ENCODE measurements around the gene RGSL1.
"Not testable (repeated sequence)": the region's sequence is repeated elsewhere in the genome, so short reads cannot be mapped to it uniquely, and the experiment has no call there.

Gene RGSL1

DNA sequence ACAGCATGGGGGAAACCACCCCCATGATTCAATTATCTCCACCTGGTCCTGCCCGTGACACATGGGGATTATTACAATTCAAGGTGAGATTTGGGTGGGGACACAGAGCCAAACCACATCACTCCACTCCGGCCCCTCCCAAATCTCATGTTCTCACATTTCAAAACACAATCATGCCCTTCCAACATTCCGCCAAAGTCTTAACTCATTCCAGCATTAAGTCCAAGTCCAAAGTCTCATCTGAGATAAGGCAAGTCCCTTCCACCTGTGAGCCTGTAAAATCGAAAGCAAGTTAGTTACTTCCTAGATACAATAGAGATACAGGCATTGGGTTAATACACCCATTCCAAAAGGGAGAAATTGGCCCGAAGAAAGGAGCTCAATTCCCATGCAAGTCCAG is 78.3 kb downstream of the RGSL1 start:
- in situ Hi-C loops (cut with MboI; ENCODE audit: low sequenced_read_pairs) = not testable (repeated sequence)

DNA sequence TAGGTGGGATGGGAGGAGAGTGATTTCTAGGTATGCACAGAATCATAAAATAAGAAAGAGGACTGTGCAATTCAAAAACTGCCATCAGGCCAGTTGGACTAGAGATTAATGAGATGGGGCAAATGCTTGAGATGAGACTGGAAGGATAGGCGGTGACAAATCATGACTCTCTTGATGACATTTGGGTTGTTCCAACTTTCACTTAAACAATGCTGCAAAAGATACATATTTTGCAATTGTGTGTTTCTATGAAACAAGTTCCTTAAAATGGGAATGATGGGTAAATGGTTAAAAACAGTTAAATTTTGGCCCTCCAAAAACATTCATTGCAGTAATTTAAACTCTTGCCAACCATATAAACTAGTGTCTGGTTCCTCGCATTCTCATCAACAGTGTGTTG is 84.0 kb downstream of the RGSL1 start:
- in situ Hi-C loops (cut with MboI; ENCODE audit: low sequenced_read_pairs) = no loop called here

DNA sequence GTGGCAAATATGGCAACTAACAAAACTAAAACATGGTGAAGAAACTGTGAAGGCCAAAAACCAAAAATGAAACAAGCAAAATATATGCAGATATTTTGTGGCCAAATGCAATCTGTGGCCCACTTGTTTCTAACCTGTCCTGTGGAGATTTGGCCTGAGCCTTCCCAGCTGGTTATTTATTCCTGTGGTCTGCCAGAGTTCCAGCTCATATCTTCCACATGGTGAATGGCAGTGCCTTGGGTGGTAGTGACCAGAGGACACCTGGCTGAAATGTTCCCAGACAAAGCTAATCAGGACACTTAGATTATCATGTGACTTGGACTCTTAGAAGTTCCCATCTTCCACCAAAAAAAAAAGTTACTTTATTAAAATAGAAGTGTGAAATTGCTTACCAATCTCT is 99.4 kb downstream of the RGSL1 start:
- in situ Hi-C loops (cut with MboI; ENCODE audit: low sequenced_read_pairs) = no loop called here

DNA sequence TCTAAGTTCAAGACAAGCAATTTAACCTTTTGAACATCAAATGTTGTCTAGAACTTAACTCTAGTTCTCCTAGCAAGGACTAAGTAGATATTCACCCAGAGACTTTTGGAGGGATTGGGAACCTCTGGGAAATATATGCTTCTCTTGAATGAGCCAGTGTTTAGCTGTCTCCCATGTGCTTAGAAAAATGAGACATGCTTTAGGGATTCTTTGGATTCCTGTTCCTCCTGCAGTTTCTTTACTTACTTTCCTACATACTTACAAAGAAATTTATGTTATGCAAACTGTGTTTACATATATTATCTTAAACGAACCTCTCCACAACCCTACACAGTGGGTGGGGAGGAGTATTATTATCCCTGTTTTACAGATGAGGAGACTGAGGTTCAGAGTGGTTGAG is 99.9 kb downstream of the RGSL1 start:
- in situ Hi-C loops (cut with MboI; ENCODE audit: low sequenced_read_pairs) = no loop called here

DNA sequence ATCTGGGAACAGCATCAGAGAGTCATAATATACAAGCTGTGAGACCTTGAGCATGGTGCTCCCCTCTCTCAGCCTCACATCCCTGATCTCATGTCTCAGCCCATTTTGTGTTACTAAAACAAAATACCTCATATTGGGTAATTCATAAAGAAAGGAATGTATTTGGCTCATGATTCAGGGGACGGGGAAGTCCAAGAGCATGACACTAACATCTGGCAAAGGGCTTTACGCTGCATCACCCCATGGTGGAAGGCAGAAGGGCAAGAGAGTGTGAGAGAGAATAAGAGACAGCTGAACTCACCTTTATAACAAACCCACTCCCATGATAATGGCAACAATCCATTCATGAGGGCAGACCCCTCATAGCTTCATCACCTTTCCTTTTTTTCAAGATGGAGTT is 102.6 kb downstream of the RGSL1 start:
- in situ Hi-C loops (cut with MboI; ENCODE audit: low sequenced_read_pairs) = no loop called here

DNA sequence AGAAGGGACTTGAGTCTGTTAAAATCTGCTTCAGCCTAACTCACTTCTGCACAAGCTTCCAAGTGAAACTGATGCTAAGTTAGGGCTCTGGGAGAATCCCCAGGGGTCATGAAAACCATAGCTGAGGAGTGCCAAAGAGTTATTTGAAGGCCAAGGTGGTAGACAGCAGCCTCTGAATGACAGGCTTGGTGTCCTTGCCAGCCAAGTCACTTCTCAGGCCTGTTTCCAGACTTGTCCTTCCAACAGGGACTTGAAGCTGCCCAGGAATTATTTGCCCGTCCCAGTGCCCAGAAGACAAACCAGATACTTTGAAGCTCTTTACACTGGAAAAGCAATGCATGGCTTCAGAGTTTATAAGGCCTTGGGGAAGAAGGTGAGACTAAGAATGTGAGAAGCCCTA is 105.5 kb downstream of the RGSL1 start:
- in situ Hi-C loops (cut with MboI; ENCODE audit: low sequenced_read_pairs) = no loop called here

DNA sequence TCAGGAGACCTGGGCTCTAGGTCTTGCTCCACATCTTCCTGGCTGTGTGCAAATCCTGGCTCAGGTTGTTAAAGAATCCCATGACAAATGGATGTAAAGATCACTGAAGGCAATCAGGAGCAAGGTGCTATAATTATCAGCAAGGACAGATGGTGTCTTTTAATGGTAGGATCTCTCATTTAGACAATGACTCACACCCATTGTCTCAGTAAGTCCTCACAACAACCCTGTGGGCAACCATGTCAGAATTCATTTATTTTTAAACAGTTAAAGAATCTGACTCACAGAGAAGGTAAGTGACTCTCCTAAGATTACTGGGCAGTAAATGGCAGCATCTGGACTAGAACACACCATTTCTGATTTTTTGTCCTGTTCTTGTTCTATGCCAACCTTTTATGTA is 106.3 kb downstream of the RGSL1 start:
- in situ Hi-C loops (cut with MboI; ENCODE audit: low sequenced_read_pairs) = no loop called here

DNA sequence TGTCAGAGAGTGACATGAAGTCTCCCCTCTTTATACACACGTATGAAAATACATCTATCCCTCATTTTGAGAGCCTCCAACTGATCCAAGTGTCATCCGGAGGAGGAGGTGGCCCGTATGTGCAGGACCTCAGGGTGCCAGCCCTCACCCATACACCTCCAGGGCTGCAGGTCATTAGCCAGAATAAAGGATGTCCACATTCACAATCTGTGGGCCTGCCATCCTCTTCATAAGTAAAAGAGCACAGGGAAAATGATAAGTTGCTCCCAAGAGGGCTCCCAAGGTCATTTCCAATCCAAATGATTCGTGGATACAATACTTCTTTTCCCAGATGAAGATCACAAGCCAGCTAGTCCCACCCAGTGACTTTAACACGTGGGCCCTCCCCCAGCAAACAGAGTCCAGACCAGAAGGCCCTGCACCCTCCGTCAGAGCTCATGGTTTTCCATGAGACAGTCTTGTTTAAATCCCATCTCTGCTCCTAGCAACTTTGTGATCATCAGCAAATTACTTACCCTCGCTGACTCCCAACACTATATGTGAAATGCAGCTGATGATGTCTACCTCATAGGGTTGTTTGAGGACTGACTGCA is 110.5 kb downstream of the RGSL1 start:
- in situ Hi-C loops (cut with MboI; ENCODE audit: low sequenced_read_pairs) = no loop called here

DNA sequence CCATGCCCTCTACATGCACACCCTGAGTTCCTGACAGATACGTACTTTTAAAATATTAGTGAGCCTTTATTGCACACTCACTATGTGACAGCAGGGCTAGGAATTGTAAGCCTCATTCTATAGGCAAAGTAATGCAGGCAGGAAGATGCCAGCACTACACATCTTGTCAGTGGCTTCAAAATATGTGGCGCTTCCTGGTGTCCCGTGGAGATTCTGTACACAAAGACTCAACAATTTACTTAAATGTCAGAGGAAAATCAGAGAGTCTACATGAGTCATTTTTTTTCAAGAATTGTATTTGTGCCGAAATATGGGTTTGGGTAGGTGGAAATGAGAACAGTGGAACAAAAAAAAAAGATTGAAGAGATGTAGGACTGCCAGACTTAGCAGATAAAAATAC is 111.5 kb downstream of the RGSL1 start:
- in situ Hi-C loops (cut with MboI; ENCODE audit: low sequenced_read_pairs) = no loop called here

DNA sequence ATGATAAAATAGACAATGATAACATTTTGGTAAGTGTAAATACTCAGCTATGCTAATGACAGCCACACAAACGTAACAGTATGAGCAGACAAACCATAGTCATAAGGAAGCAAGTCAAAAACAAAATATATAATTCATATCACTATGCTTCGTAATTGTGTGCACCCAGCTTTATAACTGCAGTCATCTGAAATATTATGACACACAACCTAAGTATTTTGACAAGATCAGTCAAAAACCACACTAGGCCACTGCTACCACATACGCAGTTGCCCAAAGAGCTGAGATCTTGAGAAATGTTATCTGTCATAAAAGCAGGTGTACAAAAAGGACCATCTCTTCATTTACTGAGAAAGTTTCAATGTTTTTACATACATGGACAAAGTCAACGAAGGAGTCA is 113.1 kb downstream of the RGSL1 start:
- in situ Hi-C loops (cut with MboI; ENCODE audit: low sequenced_read_pairs) = no loop called here

DNA sequence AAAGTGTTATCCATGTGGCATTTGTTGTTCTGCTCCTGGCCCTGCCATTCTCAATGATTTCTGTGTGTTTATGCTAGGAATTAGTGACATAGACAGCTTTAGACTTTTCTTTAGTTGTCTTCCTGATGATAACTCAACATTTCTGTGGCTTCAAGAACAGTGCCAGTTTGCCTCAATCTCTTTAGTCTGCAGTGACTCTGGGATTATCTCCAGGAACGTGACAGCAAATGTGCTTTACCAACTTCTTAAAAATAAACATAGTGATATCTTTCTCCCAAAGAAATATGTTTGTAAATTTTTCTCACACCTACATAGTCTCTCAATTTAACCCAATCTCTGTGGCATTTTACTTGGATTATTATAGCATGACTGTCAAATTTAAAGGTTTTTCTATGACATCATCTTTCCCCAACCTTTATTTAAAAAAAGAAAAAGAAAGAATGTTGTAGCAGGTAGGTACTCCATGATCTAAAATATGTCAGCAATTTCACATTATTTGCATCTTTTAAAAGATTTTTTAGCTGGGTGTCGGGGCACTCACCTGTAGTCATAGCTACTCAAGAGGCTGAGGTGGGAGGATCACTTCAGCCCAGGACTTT is 114.6 kb downstream of the RGSL1 start:
- in situ Hi-C loops (cut with MboI; ENCODE audit: low sequenced_read_pairs) = no loop called here

DNA sequence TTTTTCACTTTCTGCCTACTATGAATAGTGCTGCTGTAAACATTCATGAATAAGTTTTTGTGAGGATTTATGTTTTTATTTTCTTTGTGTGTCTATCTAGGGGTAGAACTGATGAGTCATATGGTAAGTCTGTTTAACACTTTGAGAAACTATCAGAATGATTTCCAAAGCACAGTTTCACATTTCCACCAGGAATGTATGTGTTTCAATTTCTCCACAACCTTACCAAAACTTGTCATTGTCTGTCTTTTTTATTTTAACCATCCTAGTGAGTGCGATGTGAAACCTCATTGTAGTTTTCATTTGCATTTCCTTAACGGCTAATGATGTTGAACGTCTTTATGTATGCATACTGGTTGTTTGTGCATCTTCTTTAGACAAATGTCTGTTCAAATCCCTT is 115.6 kb downstream of the RGSL1 start:
- in situ Hi-C loops (cut with MboI; ENCODE audit: low sequenced_read_pairs) = no loop called here

DNA sequence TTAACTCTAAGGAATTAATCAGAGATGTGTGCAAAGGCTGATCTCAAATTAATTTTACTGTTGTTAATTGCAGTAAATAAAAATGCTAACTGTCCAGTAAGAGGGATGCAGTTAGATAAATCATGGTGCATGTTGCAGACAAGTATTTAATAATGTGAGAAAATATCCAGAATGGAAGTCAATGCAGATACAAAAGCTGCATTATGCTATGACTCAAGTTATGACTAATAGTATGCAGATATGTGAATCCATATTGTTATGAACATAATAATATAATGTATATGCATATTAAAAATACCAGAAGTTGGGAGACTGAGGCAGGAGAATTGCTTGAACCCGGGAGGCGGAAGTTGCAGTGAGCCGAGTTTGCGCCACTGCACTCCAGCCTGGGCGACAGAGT is 117.7 kb downstream of the RGSL1 start:
- in situ Hi-C loops (cut with MboI; ENCODE audit: low sequenced_read_pairs) = no loop called here

DNA sequence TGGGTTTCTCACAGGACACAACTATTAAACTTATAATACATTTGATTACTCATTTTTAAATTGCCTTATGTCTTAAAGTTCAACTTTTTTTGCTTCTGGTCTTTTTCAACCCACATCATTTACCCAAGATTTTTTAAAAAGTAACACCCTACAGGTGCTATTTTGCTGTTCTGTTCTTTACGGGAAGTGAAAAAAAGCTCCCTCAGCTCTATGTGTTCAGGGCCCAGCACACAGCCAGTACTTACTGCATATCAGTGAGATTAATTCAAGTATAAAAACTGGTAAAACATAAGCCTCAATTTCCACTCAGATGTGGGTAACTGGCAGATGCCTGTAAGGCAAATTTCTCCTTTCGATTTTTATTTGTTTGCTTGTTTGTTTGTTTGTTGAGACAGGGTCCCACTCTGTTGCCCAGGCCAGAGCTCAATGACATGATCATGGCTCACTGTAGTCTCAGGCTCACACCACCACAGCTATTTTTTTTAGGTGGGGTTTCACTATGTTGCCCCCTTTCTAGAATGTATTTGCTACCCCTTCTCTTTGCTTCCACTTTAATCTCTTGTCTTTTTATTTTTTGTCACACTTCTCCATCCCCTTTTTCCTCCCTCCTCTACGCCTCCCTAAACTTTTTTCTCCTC is 118.8 kb downstream of the RGSL1 start:
- in situ Hi-C loops (cut with MboI; ENCODE audit: low sequenced_read_pairs) = no loop called here

DNA sequence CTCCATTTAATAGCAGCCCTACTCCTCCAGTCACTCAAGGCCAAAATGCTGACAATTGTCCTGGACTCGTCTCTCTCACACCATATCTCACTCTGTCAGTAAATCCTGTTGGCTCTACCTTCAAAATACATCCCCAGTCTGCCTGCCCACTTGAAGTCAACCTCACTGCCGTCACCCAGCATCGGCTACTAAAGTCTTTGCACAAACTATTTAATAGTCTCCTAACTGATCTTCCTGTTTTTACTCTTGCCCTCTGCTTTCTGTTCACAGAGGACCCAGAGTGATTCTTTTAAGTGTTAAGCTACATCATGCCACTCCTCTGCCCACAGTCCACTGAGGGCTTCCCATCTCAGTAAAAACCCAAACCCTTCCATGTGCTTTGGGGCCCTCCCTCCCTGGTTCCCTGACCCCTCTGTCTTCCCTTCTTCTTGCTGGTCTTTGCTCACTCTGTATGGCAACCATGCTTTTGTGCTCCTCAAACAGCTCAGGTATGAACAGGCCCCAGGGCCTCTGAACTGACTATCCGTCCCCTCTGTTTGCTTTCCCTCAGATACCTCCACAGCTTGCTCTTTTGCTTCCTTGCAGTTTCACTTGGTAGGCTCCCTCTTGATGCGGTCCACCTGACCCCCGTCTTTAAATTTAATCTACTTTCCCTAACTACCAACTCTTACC is 120.1 kb downstream of the RGSL1 start:
- in situ Hi-C loops (cut with MboI; ENCODE audit: low sequenced_read_pairs) = no loop called here

DNA sequence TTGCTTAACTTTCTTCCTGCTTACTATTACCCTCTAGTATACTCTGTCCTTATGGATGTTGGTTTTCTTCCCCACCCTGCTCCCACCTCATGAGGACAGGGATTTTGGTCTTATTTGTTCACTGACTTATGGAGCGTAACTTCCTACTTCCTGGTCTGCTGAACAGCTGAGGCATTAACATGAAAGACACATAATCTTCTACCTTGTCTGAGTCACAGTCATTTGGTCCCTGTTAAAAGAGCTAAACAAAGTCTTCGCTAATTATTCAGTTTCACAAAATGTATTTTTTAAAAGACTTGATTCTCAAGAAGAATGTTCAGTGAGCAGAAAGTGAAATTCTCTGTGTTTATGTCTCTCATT is 120.6 kb downstream of the RGSL1 start:
- in situ Hi-C loops (cut with MboI; ENCODE audit: low sequenced_read_pairs) = no loop called here

DNA sequence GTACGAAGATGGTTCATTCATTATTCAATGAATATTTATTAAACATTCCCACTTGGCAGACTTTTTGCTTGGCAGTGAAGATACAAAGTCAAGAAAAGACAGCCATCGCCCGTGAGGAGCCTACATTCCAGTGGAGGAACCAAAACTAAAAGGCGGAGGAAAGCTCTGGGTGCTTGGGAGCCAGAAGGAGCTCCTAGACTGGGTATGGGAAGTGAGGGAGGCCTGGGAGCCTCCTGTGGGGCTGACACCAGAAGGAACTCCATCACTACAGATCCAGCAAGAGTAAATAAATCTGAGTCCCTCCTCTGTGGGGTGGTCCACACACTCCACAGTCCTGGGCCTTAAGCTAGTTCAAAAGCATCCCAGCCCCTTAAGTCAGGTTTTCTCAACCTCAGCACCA is 124.2 kb downstream of the RGSL1 start:
- in situ Hi-C loops (cut with MboI; ENCODE audit: low sequenced_read_pairs) = no loop called here

DNA sequence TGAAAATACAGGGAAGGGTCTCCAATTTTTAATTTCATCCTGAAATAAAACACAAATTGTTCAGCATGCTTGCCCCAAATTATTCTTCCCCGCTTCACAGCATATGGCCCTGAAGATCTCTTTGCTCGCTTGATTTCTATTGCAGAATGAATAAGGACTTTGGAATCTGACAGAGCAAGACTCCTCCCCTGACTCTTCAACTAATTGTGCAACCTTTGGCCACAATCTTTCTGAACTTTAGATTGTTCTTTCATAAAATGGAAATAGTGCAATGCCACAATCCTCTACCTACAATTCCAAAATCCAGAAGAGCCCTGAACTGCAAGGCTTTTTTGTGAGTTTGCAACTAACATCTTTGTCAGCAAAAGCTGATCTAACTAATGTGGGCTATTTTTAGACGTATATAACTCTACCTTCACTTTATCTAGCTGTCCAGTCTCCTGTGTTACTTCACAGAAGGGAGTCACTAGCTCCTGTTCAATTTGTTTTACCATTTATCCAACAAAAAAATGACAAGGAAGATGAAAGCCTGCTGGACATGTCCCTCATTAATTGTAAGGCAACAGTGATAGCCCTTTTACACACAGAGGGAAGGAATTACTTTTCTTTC is 125.7 kb downstream of the RGSL1 start:
- in situ Hi-C loops (cut with MboI; ENCODE audit: low sequenced_read_pairs) = loop anchor here (25.0 kb wide), 1 partner anchor 488 kb away; no protein-coding TSS in a partner anchor

DNA sequence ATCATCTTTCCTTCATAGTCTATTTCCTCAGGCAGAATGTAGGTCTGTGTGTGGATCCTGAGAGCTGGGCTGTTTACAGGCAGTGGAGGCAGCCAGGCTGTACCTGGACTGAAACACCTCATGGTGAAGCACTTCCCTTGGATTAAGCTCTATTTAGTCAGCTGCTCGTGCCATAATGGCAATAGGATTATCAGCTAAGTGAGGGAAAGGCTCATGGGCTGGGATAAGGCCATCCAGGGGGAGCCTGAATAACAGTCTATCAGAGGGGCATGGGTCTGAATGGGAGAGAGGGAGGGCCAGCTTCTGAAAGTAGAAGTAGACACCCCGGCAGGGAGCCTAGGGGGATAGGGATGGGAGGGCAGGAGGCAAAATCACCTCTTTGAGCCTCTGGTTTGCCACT is 130.8 kb downstream of the RGSL1 start:
- in situ Hi-C loops (cut with MboI; ENCODE audit: low sequenced_read_pairs) = loop anchor here (25.0 kb wide), 1 partner anchor 493 kb away; no protein-coding TSS in a partner anchor

DNA sequence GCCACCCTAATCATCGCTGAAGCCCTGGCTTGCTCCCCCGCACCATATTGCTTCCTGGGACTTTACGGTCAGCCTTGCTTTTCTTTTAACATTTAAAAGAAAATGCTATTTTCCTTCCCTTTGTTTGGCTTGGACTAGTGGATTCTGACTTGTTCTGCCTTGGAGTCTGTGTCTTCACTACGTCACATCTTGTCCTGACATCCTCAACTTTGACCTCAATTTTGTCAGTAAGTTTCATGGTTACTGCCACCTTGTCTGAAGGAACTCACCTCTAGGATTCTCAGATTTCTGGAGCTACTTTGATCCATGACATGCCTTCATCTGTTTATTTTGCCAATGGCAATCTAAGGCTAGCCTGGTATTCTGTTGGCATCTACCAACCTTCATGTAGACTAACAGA is 134.8 kb downstream of the RGSL1 start:
- in situ Hi-C loops (cut with MboI; ENCODE audit: low sequenced_read_pairs) = loop anchor here (25.0 kb wide), 1 partner anchor 497 kb away; no protein-coding TSS in a partner anchor

DNA sequence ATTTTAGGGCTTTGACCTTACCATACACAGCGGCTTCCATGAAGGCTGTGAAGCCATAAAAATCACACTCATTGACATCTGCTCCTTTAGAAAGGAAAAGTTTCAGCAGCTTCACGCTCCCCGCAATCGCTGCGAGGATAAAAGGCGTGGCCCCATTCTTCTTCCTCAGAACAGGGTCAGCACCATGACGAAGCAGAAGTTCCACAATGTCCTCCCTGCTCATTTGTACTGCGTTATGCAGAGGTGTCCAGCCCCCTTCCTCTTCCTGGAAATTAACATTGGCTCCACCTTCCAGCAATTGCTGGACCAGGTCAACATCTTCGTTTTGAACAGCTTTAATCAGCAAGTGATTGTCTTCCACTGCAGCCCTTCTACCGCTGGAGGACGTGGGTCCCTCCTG is 136.4 kb downstream of the RGSL1 start:
- in situ Hi-C loops (cut with MboI; ENCODE audit: low sequenced_read_pairs) = loop anchor here (25.0 kb wide), 1 partner anchor 499 kb away; no protein-coding TSS in a partner anchor

All from HL-60/S4 treated with phorbol 12-myristate 13-acetate at 8.2 ng/mL for 4 days and 3 days (cell line).